CD4-positive, alpha-beta T cell treated with Interleukin-4 for 4 hours (primary cell): ENCODE data around the gene SPN.
"Not testable (repeated sequence)": the region's sequence is repeated elsewhere in the genome, so short reads cannot be mapped to it uniquely, and the experiment has no call there.

Experiments
- DNase-seq: peaks from one replicate; pipeline ENCODE4 v3.0.0-alpha.2; 2020

SPN gene

DNA sequence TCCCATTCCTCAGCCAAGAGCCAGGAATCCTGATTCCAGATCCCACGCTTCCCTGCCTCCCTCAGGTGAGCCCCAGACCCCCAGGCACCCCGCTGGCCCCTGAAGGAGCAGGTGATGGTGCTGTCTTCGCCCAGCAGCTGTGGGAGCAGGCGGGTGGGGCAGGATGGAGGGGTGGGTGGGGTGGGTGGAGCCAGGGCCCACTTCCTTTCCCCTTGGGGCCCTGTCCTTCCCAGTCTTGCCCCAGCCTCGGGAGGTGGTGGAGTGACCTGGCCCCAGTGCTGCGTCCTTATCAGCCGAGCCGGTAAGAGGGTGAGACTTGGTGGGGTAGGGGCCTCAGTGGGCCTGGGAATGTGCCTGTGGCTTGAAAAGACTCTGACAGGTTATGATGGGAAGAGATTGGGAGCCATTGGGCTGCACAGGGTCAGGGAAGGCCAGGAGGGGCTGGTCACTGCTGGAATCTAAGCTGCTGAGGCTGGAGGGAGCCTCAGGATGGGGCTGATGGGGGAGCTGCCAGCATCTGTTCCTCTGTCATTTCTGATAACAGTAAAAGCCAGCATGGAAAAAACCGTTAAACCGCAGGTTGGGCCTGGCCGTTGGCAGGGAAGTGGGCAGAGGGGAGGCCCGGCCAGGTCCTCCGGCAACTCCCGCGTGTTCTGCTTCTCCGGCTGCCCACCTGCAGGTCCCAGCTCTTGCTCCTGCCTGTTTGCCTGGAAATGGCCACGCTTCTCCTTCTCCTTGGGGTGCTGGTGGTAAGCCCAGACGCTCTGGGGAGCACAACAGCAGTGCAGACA lies at the start of gene SPN:
TSS of gene SPN (plus strand) at position 232 of the 791 bp plus-strand sequence. CDS start at position 714, 482 bp downstream.
- no peak for DNase-seq

DNA sequence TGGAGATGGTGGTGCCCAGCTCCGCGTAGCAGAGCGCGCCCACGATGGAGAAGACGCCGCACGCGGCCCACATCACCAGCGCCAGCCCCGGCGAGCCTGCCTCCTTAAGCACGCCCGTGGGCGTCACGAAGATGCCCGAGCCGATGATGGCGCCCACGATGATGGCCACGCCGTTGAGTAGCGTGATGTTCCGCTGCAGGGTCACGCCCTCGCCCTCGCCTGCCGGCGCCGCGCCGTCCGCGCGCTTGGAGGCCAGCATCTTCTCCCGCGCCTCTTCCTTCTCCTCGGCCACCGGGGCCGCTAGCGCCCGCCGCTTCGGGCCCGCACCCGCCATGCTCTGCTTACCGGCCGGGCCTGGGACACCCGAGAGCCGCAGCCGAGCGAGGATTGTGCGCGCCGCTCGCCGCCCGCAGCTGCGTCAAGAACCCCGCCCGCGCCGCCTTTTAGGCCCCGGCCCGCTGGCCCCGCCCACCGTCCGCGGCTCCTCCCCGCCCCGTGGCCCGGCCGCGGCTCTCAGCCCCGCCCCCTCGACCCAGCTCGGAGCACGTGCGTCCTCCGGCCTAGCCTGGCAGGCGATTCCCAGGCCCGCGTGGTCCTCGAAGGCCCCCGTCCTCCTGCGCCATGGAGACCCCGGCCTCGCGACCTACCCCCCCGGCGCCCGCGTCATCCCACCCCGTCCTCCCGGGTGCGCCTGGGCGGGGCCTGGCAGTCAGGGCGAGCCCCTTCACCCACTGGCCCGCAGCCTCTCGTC lies 49.6 kb upstream of the SPN start:
- peak; percentile 82 for DNase-seq

- not testable (repeated sequence) for DNase-seq
These were observed 48.2 kb upstream of the SPN start for GRCh38 chr16:29614691-29615314.

GRCh38 chr16:29616127-29616526 lies 46.9 kb upstream of the SPN start:
- DNase-seq: not testable (repeated sequence)

DNA sequence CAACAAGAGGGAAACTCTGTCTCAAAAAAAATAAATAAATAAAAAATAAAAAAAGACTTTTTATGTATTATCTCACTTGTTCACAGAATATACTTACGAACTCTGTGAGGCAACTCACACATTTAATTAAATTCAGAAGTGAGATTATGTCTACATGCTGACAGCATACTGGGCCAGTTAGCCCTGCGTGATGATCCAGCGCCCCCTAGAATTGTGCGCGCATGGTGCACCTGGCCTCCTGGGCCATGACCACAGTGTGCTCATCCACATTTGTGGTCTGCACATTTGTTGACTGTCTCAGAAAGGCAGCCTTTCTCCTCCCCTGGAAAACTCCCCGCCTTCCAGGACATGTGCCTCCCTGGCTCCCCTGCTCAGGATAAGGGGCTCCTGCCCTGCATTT lies 42.5 kb upstream of the SPN start:
- DNase-seq: peak; percentile 45

GRCh38 chr16:29622738-29623137 lies 40.3 kb upstream of the SPN start:
- DNase-seq: not testable (repeated sequence)

DNA sequence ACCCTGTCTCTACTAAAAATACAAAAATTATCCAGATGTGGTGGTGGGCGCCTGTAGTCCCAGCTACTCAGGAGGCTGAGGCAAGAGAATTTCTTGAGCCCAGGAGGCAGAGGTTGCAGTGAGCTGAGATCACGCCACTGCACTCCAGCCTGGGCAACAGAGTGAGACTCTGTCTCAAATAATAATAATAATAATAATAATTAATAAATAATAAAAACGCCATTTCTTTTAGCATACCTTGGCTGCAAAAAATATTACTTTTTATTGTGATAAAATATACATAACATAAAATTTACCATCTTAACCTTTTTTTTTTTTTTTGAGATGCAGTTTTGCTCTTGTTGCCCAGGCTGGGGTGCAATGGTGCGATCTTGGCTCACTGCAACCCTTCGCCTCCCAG lies 39.8 kb upstream of the SPN start:
- DNase-seq: not testable (repeated sequence)

- DNase-seq: not testable (repeated sequence)
These were observed 37.9 kb upstream of the SPN start for GRCh38 chr16:29625114-29625513.

GRCh38 chr16:29626778-29627331 lies 36.2 kb upstream of the SPN start:
- DNase-seq: peak; percentile 84

DNA sequence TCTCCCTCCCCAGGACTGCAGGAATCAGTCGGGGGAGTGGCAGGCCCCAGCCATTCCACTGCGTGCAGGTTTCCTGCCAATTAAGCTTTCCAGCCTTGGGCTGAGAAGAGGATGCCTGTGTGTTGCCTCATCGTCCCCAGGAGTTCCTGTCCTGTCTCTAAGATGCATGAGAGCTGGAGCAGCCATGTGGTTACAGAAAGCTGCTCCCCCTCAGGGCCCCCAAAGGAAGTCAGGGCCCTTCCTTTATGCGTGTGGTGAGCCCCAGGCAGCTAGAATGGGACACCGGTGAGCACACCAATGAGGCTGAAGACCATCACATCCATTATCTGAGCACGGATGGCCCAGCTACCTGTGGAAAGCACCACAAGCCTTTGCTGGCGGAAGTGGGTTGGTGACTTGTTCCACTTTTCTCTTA lies 35.4 kb upstream of the SPN start:
- not testable (repeated sequence) for DNase-seq

GRCh38 chr16:29628707-29629106 lies 34.3 kb upstream of the SPN start:
- DNase-seq: not testable (repeated sequence)

DNA sequence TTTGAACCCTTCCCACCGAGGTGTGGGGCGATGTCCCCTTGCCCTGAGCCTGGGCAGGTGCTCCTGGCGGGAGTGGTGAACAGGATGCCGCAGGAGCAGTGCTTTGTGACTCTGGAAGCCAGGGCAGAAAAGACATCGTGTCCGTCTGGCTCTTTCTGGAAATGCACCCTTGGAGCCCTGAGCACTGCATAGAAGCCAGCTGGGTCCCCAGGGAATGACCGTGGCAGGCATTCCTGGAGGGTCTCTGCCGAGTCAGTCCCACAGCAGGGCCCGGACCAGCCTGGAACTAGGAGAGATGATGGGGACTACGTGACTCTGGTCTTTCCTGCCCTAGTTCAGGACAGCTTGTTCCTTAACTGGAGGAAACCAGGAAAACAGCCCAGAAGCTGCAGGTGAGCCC lies 33.7 kb upstream of the SPN start:
- not testable (repeated sequence) for DNase-seq

- not testable (repeated sequence) for DNase-seq
These were observed 31.4 kb upstream of the SPN start for GRCh38 chr16:29631658-29632057.

GRCh38 chr16:29635902-29636301 lies 27.1 kb upstream of the SPN start:
- not testable (repeated sequence) for DNase-seq

DNA sequence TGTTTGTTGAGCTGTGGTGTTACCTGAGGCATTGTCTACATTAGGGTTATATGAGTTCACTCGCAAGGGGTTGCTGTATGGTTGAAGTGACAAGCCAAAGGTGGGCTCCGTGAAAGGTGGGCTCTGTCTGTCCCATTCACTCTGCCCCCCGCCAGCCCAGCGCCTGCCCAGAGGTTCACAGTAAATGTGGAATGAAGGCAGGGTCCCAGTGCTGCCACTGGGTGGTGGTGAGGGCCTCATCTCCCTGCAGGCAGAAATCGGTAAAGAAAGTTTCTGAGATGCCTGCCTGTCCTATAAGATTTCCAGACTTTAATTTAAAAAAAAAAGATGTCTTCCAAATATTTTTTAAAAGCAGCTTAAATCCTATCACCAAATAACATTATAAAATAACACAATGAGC lies 26.7 kb upstream of the SPN start:
- not testable (repeated sequence) for DNase-seq

DNA sequence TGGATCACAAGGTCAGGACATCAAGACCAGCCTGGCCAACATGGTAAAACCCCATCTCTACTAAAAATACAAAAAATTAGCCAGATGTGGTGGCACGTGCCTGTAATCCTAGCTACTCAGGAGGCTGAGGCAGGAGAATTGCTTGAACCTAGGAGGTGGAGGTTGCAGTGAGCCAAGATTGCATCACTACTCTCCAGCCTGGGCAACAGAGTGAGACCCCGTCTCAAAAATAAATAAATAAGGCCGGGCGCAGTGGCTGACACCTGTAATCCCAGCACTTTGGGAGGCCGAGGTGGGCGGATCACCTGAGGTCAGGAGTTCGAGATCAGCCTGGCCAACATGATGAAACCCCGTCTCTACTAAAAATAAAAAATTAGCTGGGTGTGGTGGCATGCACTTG lies 24.3 kb upstream of the SPN start:
- not testable (repeated sequence) for DNase-seq

- peak; percentile 44 for DNase-seq
These were observed 21.5 kb upstream of the SPN start for GRCh38 chr16:29641561-29641960.

DNA sequence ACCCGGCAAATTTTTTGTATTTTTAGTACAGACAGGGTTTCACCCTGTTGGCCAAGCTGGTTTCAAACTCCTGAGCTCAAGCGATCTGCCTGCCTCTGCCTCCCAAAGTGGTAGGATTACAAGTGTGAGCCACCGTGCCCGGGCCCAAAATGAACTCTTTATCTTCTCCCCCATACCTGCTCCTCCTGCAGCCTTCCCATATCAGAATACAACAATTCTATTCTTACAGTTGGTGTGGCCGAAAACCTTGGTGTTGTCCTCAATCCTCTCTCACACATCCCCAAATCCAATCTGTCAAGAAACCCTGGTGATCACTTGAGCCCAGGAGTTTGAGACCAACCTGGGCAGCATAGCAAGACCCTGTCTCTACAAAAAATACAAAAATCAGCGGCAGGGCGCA lies 19.5 kb upstream of the SPN start:
- DNase-seq: no peak

GRCh38 chr16:29644338-29644857 lies 18.6 kb upstream of the SPN start:
- DNase-seq: no peak

- DNase-seq: no peak
These were observed 17.9 kb upstream of the SPN start for GRCh38 chr16:29644973-29645693.

DNA sequence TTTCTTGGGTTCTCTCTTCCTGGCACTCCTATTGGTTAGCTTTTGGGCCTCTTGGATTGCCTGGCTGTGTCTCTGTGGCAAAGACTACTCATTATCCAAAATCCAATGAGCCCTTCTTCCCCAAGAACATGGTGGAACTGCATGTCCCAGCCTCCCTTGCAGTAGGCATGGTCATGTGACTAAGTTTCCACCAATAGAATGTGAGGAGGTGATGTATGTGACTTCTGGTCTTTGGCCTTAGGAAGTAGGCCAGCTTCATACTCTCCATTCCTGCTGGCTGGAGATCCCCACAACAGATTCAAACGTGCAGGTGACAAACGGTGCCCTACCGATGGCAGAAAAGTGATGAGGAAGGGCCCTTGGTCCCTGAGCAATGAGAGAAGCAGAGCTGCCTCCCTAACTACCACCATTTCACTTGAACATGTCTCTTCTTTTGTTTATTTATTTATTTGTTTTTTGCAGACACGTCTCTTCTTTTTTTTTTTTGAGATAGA lies 17.3 kb upstream of the SPN start:
- DNase-seq: no peak

GRCh38 chr16:29646947-29647346 lies 16.1 kb upstream of the SPN start:
- DNase-seq: no peak
